HG03442 (cell line): ENCODE results near the gene TTF2.

ENCODE experiments used
- ATAC-seq: cut with Tn5 transposase; IDR thresholded peaks from one replicate; pipeline ENCODE4 v1.9.1; 2021; ENCODE audit warnings: mild to moderate bottlenecking, moderate library complexity; ENCODE audit not compliant: unreplicated experiment

TTF2 gene

GRCh38 chr1:117045644-117046043 is 14.5 kb upstream of the TTF2 start:
- no peak for ATAC-seq

GRCh38 chr1:117046781-117047180 is 13.3 kb upstream of the TTF2 start:
- ATAC-seq, result no peak

DNA sequence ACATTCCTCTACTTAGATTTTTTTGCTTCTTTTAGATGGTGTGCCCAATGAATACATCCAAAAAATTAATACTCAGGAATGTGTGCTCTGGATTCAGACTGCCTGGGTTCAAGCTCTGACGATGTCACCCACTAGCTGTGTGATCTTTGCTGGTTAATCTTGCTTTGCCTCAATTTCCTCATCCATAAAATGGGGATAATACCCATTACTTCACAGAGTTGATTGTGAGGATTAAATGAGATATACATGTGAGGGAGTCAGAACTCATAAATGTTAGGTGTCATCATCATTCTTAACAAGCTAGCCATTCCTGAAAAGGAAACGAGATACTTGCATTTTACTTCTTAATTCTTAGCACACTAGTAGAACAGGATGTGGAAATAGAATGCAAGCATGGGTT is 12.9 kb upstream of the TTF2 start:
- no peak for ATAC-seq

GRCh38 chr1:117049857-117050256 is 10.3 kb upstream of the TTF2 start:
- ATAC-seq, result no peak

DNA sequence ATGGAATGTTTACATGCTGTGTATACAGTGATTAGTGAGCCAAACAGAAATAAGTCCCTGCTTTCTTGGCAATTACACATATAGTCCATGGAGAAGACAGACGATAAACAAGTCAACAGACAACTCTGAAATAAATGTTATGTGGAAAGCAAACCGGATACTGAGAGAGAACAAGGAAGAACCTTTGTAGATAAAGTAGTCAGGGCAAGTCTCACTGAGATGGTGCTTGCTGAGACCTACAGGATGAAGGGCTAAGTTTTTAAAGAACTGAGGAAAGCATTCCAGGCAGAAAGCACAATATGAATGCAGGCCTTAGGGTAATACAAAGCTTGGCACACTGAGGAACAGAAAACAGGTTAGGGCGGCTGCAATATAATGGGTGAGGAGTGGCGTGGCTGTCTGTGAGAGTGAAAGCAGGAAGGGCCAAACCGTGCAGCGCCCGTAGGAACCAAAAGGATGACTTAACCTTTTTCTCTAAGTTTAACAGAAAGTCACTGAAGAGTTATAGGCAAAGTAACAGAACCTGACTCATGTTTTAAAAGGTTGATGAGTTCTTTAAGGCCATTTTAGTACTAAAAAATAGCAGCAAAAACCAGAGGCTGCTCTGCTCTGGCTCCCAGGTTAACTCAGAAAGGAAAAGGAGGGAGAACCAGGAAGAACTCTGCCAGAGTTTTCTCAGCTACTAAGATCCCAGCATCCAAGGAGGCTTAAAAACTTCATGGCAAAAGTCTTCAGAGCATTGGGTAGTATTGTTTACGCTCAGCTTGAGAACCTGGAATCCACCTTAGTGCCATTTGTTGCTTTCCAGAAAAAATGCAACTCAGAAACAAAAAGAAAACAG is 8.7 kb upstream of the TTF2 start:
- ATAC-seq, result peak; percentile 85

DNA sequence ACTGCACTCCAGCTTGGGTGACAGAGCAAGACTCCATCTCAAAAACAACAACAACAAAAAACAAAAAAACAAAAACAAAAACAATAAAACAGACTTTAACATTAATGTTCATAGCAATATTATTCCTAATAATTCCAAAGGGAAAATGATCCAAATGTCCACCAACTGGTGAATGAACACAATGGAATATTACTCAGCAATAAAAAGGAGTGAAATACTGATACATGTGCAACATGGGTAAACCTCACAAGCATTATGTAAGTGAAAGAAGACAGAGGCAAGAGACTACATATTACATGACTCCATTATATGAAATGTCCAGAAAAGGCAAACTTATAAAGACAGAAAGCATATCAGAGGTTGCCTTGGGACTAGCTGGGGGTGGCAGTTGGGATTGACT is 6.1 kb upstream of the TTF2 start:
- ATAC-seq, result no peak

DNA sequence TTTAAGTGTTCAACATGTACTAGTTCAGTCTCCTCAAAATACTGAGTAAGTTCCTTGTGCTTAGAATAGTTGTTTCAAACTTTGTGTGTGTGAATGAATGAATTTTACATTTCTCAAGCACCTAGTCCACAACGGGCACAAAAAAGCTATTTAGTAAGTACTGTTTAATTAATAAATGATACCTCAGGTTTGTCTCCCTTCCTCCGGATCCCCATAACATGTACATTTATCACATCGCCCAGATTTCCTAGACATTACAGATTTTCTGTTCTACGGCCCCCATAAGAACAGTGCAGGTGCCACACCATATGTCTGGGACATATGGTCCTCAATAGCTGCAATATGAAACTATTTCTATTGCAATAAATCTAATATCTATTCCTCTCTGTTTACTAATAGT is 1.3 kb upstream of the TTF2 start:
- ATAC-seq, result no peak

DNA sequence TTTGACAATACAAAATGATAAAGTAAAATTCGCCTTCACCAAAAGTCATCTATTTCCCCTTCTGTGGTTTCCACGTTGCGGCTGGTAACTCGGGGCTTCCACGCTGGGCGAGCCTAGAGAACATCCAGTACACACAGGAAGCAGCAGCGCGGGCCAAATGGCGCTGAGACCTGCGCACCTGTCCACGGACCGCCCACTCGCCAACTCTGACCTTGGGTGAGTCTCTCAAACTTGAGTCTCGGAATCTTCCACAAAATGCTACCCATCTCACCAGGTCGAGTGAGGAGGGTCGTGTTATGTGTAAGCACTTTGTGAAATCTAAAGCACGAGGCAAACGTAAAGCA is 820 bp upstream of the TTF2 start:
- ATAC-seq, result peak; percentile 23

GRCh38 chr1:117060441-117061317 is 553 bp downstream of the TTF2 start:
- peak; percentile 3 for ATAC-seq

DNA sequence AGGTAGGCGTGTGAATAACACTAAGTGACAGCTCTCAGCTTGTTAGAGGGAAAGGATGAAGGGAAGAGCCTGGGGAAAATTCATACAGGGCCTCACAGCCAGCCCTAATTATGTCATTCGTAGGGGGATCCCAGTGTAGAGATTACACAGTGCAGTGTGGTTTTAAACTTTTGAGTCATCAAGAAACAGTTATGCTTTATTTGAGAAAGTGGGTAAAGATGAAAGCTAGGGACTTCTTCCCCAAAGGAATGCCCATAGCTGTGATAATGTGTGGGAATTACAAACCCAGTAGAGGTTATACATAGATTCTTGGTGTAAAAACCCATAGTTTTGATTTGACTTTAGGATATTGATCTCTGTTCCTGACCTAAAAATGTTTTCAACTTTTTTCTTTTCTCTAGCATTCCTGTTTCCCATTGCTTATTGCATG is 1.9 kb downstream of the TTF2 start:
- peak; percentile 26 for ATAC-seq

- ATAC-seq, result no peak
These were observed 6.2 kb downstream of the TTF2 start for GRCh38 chr1:117066367-117066766.

DNA sequence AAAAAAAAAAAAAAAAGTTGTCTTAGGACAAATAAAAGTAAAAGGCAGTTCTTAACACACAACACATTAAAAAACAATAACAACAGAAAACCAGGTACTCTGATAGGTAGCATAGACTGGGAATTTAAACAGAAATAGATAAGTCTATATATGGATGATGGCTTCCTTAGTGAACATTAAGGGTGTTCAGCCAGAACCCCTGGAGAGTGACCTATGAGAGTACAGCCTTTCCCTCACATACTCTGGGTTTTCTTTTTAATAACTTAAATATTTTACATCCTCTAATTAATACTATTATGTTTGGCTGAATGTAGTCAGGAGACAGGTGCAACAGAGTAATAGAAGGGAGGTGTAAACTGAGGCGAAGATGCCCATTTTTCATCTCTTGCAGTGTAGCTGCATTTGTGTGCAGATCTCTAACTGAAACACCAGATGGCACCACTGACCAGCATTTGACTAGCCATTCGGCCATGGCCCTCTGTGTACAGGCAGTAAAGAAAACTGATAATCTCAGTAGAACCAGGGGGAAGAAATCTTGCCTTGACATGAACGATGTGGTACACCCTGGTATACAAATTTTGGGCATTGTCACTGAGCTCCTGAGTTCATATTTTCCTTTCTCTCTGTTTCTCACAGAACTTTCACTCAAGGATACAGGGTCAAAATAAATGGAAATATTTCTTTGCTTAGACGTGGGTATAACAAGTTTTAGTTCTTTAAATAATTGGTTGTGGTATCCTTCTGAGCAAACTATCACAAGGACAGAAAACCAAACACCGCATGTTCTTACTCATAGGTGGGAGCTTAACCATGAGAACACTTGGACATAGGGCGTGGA is 7.6 kb downstream of the TTF2 start:
- peak; percentile 67 for ATAC-seq

GRCh38 chr1:117068580-117068979 is 8.5 kb downstream of the TTF2 start:
- no peak for ATAC-seq

- no peak for ATAC-seq
These were observed 9.2 kb downstream of the TTF2 start for GRCh38 chr1:117069220-117069844.

DNA sequence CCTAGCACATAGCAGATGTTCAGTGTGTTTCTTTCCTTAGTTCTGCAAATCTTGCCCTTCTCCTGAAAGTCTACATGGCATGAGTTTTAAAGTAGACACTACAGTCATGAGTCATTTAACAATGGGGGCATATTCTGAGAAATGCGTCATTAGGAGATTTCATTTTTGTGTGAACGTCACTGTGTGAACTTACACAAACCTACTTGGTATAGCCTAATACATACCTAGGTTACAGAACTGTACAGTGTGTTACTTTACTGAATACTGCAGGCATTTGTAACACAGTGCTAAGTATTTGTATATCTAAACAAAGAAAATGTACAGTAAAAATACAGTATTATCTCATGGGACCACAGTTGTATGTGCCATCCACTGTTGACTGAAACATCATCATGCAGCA is 10.0 kb downstream of the TTF2 start:
- ATAC-seq, result peak; percentile 53

DNA sequence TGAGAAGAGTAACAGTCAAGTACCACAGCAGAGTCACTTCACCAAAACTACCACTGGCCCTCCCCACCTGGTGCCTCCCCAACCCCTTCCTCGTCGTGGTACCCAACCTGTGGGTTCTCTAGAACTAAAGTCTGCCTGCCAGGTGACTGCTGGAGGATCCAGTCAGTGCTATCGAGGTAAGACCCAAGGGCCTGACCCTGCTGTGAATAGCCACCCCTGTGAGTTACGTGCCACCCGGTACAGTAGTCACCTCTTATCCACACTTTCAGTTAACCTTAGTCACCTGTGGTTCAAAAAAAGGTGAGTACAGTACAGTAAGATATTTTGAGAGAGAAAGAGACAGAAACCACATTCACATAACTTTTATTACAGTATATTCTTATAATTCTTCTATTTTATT is 16.5 kb downstream of the TTF2 start:
- ATAC-seq, result no peak

GRCh38 chr1:117077267-117077666 is 17.1 kb downstream of the TTF2 start:
- no peak for ATAC-seq

- ATAC-seq, result no peak
These were observed 19.6 kb downstream of the TTF2 start for GRCh38 chr1:117079737-117080136.

GRCh38 chr1:117084231-117084630 is 24.1 kb downstream of the TTF2 start:
- no peak for ATAC-seq

- no peak for ATAC-seq
These were observed 27.6 kb downstream of the TTF2 start for GRCh38 chr1:117087686-117088085.

GRCh38 chr1:117089996-117090395 is 29.9 kb downstream of the TTF2 start:
- no peak for ATAC-seq
